ENCODE data around the gene FHOD3.

The FHOD3 gene

GRCh38 chr18:36608107-36608506, 310.6 kb downstream of the FHOD3 start:
- H3K4me3 ChIP-seq (ENCODE audit: low read length): no peak overlapping the region
- no peaks in the 10 kb centered on the region for H3K9me3 ChIP-seq (replicated peaks; ENCODE audit: insufficient read depth, low read length)
- H3K4me1 ChIP-seq (ENCODE audit: low read length): no peaks in the 10 kb centered on the region

GRCh38 chr18:36610258-36610657, 312.7 kb downstream of the FHOD3 start:
- H2AFZ ChIP-seq (ENCODE audit: low read length): no peak overlapping the region
- no peaks in the 10 kb centered on the region for H3K27me3 ChIP-seq (replicated peaks; ENCODE audit: insufficient read depth, low read length)
- H3K27ac ChIP-seq (ENCODE audit: low read length): no peak overlapping the region
- no peak overlapping the region for H3K4me2 ChIP-seq (ENCODE audit: low read depth, low read length)
- H3K4me3 ChIP-seq (ENCODE audit: low read length): no peak overlapping the region
- no peaks in the 10 kb centered on the region for H4K20me1 ChIP-seq (ENCODE audit: insufficient read depth, low read length)
- no peaks in the 10 kb centered on the region for H3K36me3 ChIP-seq (replicated peaks; ENCODE audit: insufficient read depth, low read length)
- H3K9ac ChIP-seq (ENCODE audit: low read length): no peak overlapping the region
- TF ChIP-seq CTCF (IDR thresholded peaks at IDR 0.05; ENCODE audit: low read length): no peak
- TF ChIP-seq EZH2phosphoT487 (IDR thresholded peaks at IDR 0.05; ENCODE audit: low read length): no peak
- no peak for TF ChIP-seq EZH2 (optimal IDR thresholded peaks at IDR 0.05; ENCODE audit: low read depth, low read length)
- H3K4me1 ChIP-seq (ENCODE audit: low read length): no peaks in the 10 kb centered on the region
- H3K9me2 ChIP-seq (replicated peaks; ENCODE audit: insufficient read depth, low read length): no peaks in the 10 kb centered on the region
- H3F3A ChIP-seq (ENCODE audit: insufficient read depth, low read length): no peaks in the 10 kb centered on the region
- H3K79me2 ChIP-seq (ENCODE audit: low read length): no peaks in the 10 kb centered on the region
- DNase-seq: no peak
- no peaks in the 10 kb centered on the region for H3K9me3 ChIP-seq (replicated peaks; ENCODE audit: insufficient read depth, low read length)

More at GRCh38 chr18:36608107-36608506, 310.6 kb downstream of the FHOD3 start:
- no peak overlapping the region for H2AFZ ChIP-seq (ENCODE audit: low read length)
- H3K36me3 ChIP-seq (replicated peaks; ENCODE audit: insufficient read depth, low read length): no peaks in the 10 kb centered on the region
- no peaks in the 10 kb centered on the region for H3K9me2 ChIP-seq (replicated peaks; ENCODE audit: insufficient read depth, low read length)
- no peaks in the 10 kb centered on the region for H3F3A ChIP-seq (ENCODE audit: insufficient read depth, low read length)
- H3K79me2 ChIP-seq (ENCODE audit: low read length): no peaks in the 10 kb centered on the region
- no peaks in the 10 kb centered on the region for H4K20me1 ChIP-seq (ENCODE audit: insufficient read depth, low read length)
- H3K4me2 ChIP-seq (ENCODE audit: low read depth, low read length): no peak overlapping the region
- TF ChIP-seq EZH2phosphoT487 (IDR thresholded peaks at IDR 0.05; ENCODE audit: low read length) (no peak), CTCF (IDR thresholded peaks at IDR 0.05; ENCODE audit: low read length) (no peak), EZH2 (optimal IDR thresholded peaks at IDR 0.05; ENCODE audit: low read depth, low read length) (no peak)
- DNase-seq: no peak
- no peak overlapping the region for H3K9ac ChIP-seq (ENCODE audit: low read length)
- H3K27me3 ChIP-seq (replicated peaks; ENCODE audit: insufficient read depth, low read length): no peaks in the 10 kb centered on the region
- H3K27ac ChIP-seq (ENCODE audit: low read length): no peak overlapping the region

- Histone ChIP-seq H3K36me3 (replicated peaks; ENCODE audit: insufficient read depth, low read length) (no peaks in the 10 kb centered on the region), H3K4me2 (ENCODE audit: low read depth, low read length) (no peak overlapping the region), H3K9ac (ENCODE audit: low read length) (no peak overlapping the region), H3K9me3 (replicated peaks; ENCODE audit: insufficient read depth, low read length) (no peaks in the 10 kb centered on the region), H3K27ac (ENCODE audit: low read length) (no peak overlapping the region), H3K27me3 (replicated peaks; ENCODE audit: insufficient read depth, low read length) (no peaks in the 10 kb centered on the region), H3K4me3 (ENCODE audit: low read length) (no peak overlapping the region), H3F3A (ENCODE audit: insufficient read depth, low read length) (no peaks in the 10 kb centered on the region), H3K4me1 (ENCODE audit: low read length) (no peaks in the 10 kb centered on the region), H4K20me1 (ENCODE audit: insufficient read depth, low read length) (no peaks in the 10 kb centered on the region), H3K9me2 (replicated peaks; ENCODE audit: insufficient read depth, low read length) (no peaks in the 10 kb centered on the region), H2AFZ (ENCODE audit: low read length) (no peak overlapping the region), H3K79me2 (ENCODE audit: low read length) (no peaks in the 10 kb centered on the region)
- TF ChIP-seq CTCF (IDR thresholded peaks at IDR 0.05; ENCODE audit: low read length) (no peak), EZH2phosphoT487 (IDR thresholded peaks at IDR 0.05; ENCODE audit: low read length) (no peak), EZH2 (optimal IDR thresholded peaks at IDR 0.05; ENCODE audit: low read depth, low read length) (no peak)
- no peak for DNase-seq
Observed at GRCh38 chr18:36610661-36611060, 313.1 kb downstream of the FHOD3 start.

All from MM.1S (cell line).